Transverse colon (tissue), 3 donors: Measurements from ENCODE around the gene UNC45A.

ENCODE experiments used
- CTCF ChIP-seq, 5 experiments: fragments of 200-600 bp in 3 of 5; fragments of 450-650 bp in 2 of 5; sonication (generic) in 3 of 5; IDR thresholded peaks; 1 replicate in 2 of 5; 2 replicates in 3 of 5; pipeline ENCODE4 v1.5.1; 2016 to 2017; ENCODE audit warnings: antibody characterized with exemption in 5 of 5, inconsistent platforms in 3 of 5, mild to moderate bottlenecking in 2 of 5, moderate library complexity in 1 of 5
- POLR2A ChIP-seq: fragments of 450-650 bp; IDR thresholded peaks from one replicate; pipeline ENCODE4 v1.6.1; 2016; ENCODE audit warnings: antibody characterized with exemption, mild to moderate bottlenecking, moderate library complexity

DNA sequence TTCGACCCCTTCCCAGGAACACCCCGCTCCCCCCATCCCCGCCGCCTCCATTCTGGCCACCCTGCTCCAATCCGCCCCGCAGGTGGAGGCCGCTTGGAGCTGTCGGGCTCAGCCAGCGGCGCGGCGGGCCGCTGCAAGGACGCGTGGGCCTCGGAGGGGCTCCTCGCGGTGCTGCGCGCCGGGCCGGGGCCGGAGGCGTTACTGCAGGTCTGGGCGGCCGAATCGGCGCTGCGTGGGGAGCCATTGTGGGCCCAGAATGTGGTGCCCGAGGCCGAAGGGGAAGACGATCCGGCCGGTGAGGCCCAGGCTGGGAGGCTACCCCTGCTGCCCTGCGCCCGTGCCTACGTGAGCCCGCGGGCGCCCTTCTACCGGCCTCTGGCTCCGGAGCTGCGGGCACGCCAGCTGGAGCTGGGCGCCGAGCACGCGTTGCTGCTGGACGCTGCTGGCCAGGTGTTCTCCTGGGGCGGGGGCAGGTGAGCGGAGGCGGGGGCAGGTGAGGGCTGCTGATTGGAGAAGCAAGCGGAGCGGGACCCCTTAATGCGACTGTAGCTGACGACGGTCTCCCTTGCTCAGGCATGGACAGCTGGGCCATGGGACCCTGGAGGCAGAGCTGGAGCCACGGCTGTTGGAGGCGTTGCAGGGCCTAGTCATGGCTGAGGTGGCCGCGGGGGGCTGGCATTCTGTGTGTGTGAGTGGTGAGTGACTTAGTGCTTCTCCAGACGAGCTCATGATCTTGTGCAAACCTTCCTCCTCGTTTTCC lies 22.1 kb downstream of the UNC45A start:
- TF ChIP-seq POLR2A, result no peak
- TF ChIP-seq CTCF (IDR thresholded peaks at IDR 0.05), result no peak
